ENCODE data around the gene COL9A3. TPM values are rescaled to one million over a fixed set of nuclear protein-coding genes. Genes with fewer than 3 reads are reported as not detected.

Gene COL9A3
- total and polyA plus RNA-seq, 2 donors from 2014 or later, result 2.3 to 4.3 TPM

GRCh38 chr20:62872184-62872847, 55.5 kb downstream of the COL9A3 start:
- DNase-seq (no peak), FAIRE-seq (no peak)
- intact Hi-C loops (cut with DNase I), result no loop called here
- H3K9me3 ChIP-seq (ENCODE audit: control insufficient read depth in 2 of 3, insufficient read depth in 1 of 3, low read length in 3 of 3), result peaks cover 0 to 3% (median 0%) of the 10 kb centered on the region in 3 donors
- H3K27ac ChIP-seq (ENCODE audit: low read depth in 2 of 2, low read length in 2 of 2), result no peak overlapping the region
- H3K27me3 ChIP-seq (ENCODE audit: control insufficient read depth, insufficient read depth, low read length), result no peaks in the 10 kb centered on the region
- H3K4me3 ChIP-seq (ENCODE audit: low read length in 3 of 3), result no peak overlapping the region
- H3K9ac ChIP-seq (ENCODE audit: low read length in 3 of 3), result no peak overlapping the region
- no peaks in the 10 kb centered on the region for H3K36me3 ChIP-seq (ENCODE audit: control insufficient read depth in 2 of 3, insufficient read depth in 3 of 3, low read length in 3 of 3)
- no peak for TF ChIP-seq CTCF (IDR thresholded peaks at IDR 0.05; ENCODE audit: borderline replicate concordance, extremely low read depth, insufficient read depth)
- H3K4me1 ChIP-seq (ENCODE audit: control insufficient read depth in 2 of 3, insufficient read depth in 2 of 3, low read depth in 1 of 3, low read length in 3 of 3), result peaks cover 0 to 11% (median 3%) of the 10 kb centered on the region in 3 donors

- H3K4me1 ChIP-seq (ENCODE audit: control insufficient read depth in 2 of 3, insufficient read depth in 2 of 3, low read depth in 1 of 3, low read length in 3 of 3), result peaks cover 0 to 13% (median 3%) of the 10 kb centered on the region in 3 donors
- FAIRE-seq (no peak), DNase-seq (no peak)
- no peaks in the 10 kb centered on the region for H3K36me3 ChIP-seq (ENCODE audit: control insufficient read depth in 2 of 3, insufficient read depth in 3 of 3, low read length in 3 of 3)
- H3K9ac ChIP-seq (ENCODE audit: low read length in 3 of 3), result no peak overlapping the region
- H3K27ac ChIP-seq (ENCODE audit: low read depth in 2 of 2, low read length in 2 of 2), result no peak overlapping the region
- H3K4me3 ChIP-seq (ENCODE audit: low read length in 3 of 3), result no peak overlapping the region
- TF ChIP-seq CTCF (IDR thresholded peaks at IDR 0.05; ENCODE audit: borderline replicate concordance, extremely low read depth, insufficient read depth), result no peak
- H3K9me3 ChIP-seq (ENCODE audit: control insufficient read depth in 2 of 3, insufficient read depth in 1 of 3, low read length in 3 of 3), result peaks cover 0 to 3% (median 0%) of the 10 kb centered on the region in 3 donors
- intact Hi-C loops (cut with DNase I), result no loop called here
- H3K27me3 ChIP-seq (ENCODE audit: control insufficient read depth, insufficient read depth, low read length), result no peaks in the 10 kb centered on the region
These were observed 56.0 kb downstream of the COL9A3 start for GRCh38 chr20:62872862-62873261.

GRCh38 chr20:62873280-62873679, 56.4 kb downstream of the COL9A3 start:
- FAIRE-seq (no peak), DNase-seq (no peak)

More at GRCh38 chr20:62873280-62873679, 56.4 kb downstream of the COL9A3 start:
- H3K4me3 ChIP-seq (ENCODE audit: low read length in 3 of 3), result no peak overlapping the region
- H3K9ac ChIP-seq (ENCODE audit: low read length in 3 of 3), result no peak overlapping the region
- intact Hi-C loops (cut with DNase I), result no loop called here
- no peaks in the 10 kb centered on the region for H3K36me3 ChIP-seq (ENCODE audit: control insufficient read depth in 2 of 3, insufficient read depth in 3 of 3, low read length in 3 of 3)
- H3K27ac ChIP-seq (ENCODE audit: low read depth in 2 of 2, low read length in 2 of 2), result no peak overlapping the region
- no peaks in the 10 kb centered on the region for H3K27me3 ChIP-seq (ENCODE audit: control insufficient read depth, insufficient read depth, low read length)
- H3K9me3 ChIP-seq (ENCODE audit: control insufficient read depth in 2 of 3, insufficient read depth in 1 of 3, low read length in 3 of 3), result peaks cover 0 to 3% (median 0%) of the 10 kb centered on the region in 3 donors
- no peak for TF ChIP-seq CTCF (IDR thresholded peaks at IDR 0.05; ENCODE audit: borderline replicate concordance, extremely low read depth, insufficient read depth)
- peaks cover 0 to 13% (median 3%) of the 10 kb centered on the region in 3 donors for H3K4me1 ChIP-seq (ENCODE audit: control insufficient read depth in 2 of 3, insufficient read depth in 2 of 3, low read depth in 1 of 3, low read length in 3 of 3)

Data from kidney (tissue), 14 donors.